Central memory CD8-positive, alpha-beta T cell (primary cell): Measurements from ENCODE around the gene ZNF615.
"Not testable (repeated sequence)": the region's sequence is repeated elsewhere in the genome, so short reads cannot be mapped to it uniquely, and the experiment has no call there.

Experiments
- ATAC-seq: fragments of 150-1000 bp; cut with Tn5 transposase; replicated peaks from 2 replicates; pipeline ENCODE4 v1.10.0; 2022; ENCODE audit warnings: mild to moderate bottlenecking, moderate FRiP score, moderate number of reproducible peaks; ENCODE audit not compliant: poor library complexity, severe bottlenecking; ENCODE audit errors: extremely low read depth
- DNase-seq, 2 donors: peaks; one replicate each; pipeline ENCODE4 v3.0.0; 2021; ENCODE audit warnings: low spot score in 2 of 2
- H3K27ac Mint-ChIP-seq: one replicate; pipeline ENCODE4 v1.8.0; 2022; ENCODE audit warnings: low read depth, mild to moderate bottlenecking, moderate library complexity, mixed read lengths
- H3K27me3 Mint-ChIP-seq: one replicate; pipeline ENCODE4 v1.8.0; 2022; ENCODE audit warnings: mixed read lengths
- H3K36me3 Mint-ChIP-seq: one replicate; pipeline ENCODE4 v1.8.0; 2022; ENCODE audit warnings: mild to moderate bottlenecking, moderate library complexity, mixed read lengths; ENCODE audit not compliant: insufficient read depth
- H3K4me1 Mint-ChIP-seq: one replicate; pipeline ENCODE4 v1.8.0; 2022; ENCODE audit warnings: mixed read lengths
- H3K4me3 Mint-ChIP-seq: one replicate; pipeline ENCODE4 v1.8.0; 2022; ENCODE audit warnings: mild to moderate bottlenecking, moderate library complexity, mixed read lengths
- H3K9me3 Mint-ChIP-seq: one replicate; pipeline ENCODE4 v1.8.0; 2022; ENCODE audit warnings: mixed read lengths

Gene ZNF615

GRCh38 chr19:52007806-52008557 lies at the start of gene ZNF615:
TSS of gene ZNF615 (minus strand) at chr19:52008211. CDS start at chr19:52003711, 4,500 bp downstream.
- ATAC-seq: peak; percentile 89
- peak within 1 kb of the TSS; percentile 94 for H3K4me3 Mint-ChIP-seq
- H3K27ac Mint-ChIP-seq: peak within 1 kb of the TSS; percentile 97
- peaks cover 7% of the 10 kb centered on the region for H3K36me3 Mint-ChIP-seq
- H3K27me3 Mint-ChIP-seq: no peaks in the 10 kb centered on the region
- peaks cover 17% of the 10 kb centered on the region for H3K4me1 Mint-ChIP-seq
- H3K9me3 Mint-ChIP-seq: peaks cover 14% of the 10 kb centered on the region
- DNase-seq: peak; percentile 82 to 88

GRCh38 chr19:52056480-52056879 lies 48.5 kb upstream of the ZNF615 start:
- peaks cover 37% of the 10 kb centered on the region for H3K9me3 Mint-ChIP-seq
- H3K4me1 Mint-ChIP-seq, H3K36me3 Mint-ChIP-seq, ATAC-seq, DNase-seq, H3K4me3 Mint-ChIP-seq, H3K27me3 Mint-ChIP-seq, H3K27ac Mint-ChIP-seq: not testable (repeated sequence)

GRCh38 chr19:52051736-52052135 lies 43.7 kb upstream of the ZNF615 start:
- Mint-ChIP-seq H3K4me1 (peaks cover 26% of the 10 kb centered on the region), H3K9me3 (peaks cover 34% of the 10 kb centered on the region), H3K36me3 (peaks cover 17% of the 10 kb centered on the region)
- DNase-seq, H3K27me3 Mint-ChIP-seq, H3K4me3 Mint-ChIP-seq, ATAC-seq, H3K27ac Mint-ChIP-seq: not testable (repeated sequence)

- H3K27ac Mint-ChIP-seq: peak within 1 kb of the TSS; percentile 100
- H3K4me3 Mint-ChIP-seq: peak within 1 kb of the TSS; percentile 99
- no peaks in the 10 kb centered on the region for H3K27me3 Mint-ChIP-seq
- H3K36me3 Mint-ChIP-seq: peaks cover 35% of the 10 kb centered on the region
- peak; percentile 74 to 77 for DNase-seq
- H3K9me3 Mint-ChIP-seq: peaks cover 25% of the 10 kb centered on the region
- peak; percentile 85 for ATAC-seq
- peaks cover 26% of the 10 kb centered on the region for H3K4me1 Mint-ChIP-seq
Measured at GRCh38 chr19:52048555-52049501, 40.8 kb upstream of the ZNF615 start, which contains the start of gene ZNF432. TSS of gene ZNF432 (minus strand) at chr19:52048838. CDS start at chr19:52046868, 1,970 bp downstream.

- DNase-seq (no peak), ATAC-seq (no peak)
- Mint-ChIP-seq H3K4me1 (no peaks in the 10 kb centered on the region), H3K9me3 (peaks cover 38% of the 10 kb centered on the region), H3K27me3 (no peaks in the 10 kb centered on the region), H3K4me3 (no peak overlapping the region), H3K27ac (no peak overlapping the region), H3K36me3 (peaks cover 53% of the 10 kb centered on the region)
Measured at GRCh38 chr19:52039169-52039568, 31.2 kb upstream of the ZNF615 start.

GRCh38 chr19:52034051-52034728 lies 26.2 kb upstream of the ZNF615 start:
- no peak overlapping the region for H3K27ac Mint-ChIP-seq
- no peak for ATAC-seq
- peaks cover 35% of the 10 kb centered on the region for H3K9me3 Mint-ChIP-seq
- no peaks in the 10 kb centered on the region for H3K27me3 Mint-ChIP-seq
- no peak for DNase-seq
- H3K4me1 Mint-ChIP-seq: no peaks in the 10 kb centered on the region
- no peak overlapping the region for H3K4me3 Mint-ChIP-seq
- H3K36me3 Mint-ChIP-seq: peaks cover 29% of the 10 kb centered on the region

- H3K27ac Mint-ChIP-seq: peak overlapping the region; percentile 96
- H3K4me3 Mint-ChIP-seq: peak overlapping the region; percentile 95
- peaks cover 15% of the 10 kb centered on the region for H3K9me3 Mint-ChIP-seq
- peaks cover 29% of the 10 kb centered on the region for H3K4me1 Mint-ChIP-seq
- ATAC-seq (peak; percentile 35), DNase-seq (no peak)
- no peaks in the 10 kb centered on the region for H3K27me3 Mint-ChIP-seq
- peaks cover 29% of the 10 kb centered on the region for H3K36me3 Mint-ChIP-seq
Measured at GRCh38 chr19:52028780-52029123, 20.7 kb upstream of the ZNF615 start.

GRCh38 chr19:52028027-52028779 lies 20.2 kb upstream of the ZNF615 start, which contains the start of gene ZNF614:
TSS of gene ZNF614 (minus strand) at chr19:52028379. CDS start at chr19:52025745, 2,634 bp downstream.
- Mint-ChIP-seq H3K36me3 (peaks cover 34% of the 10 kb centered on the region), H3K27ac (peak within 1 kb of the TSS; percentile 96), H3K9me3 (peaks cover 14% of the 10 kb centered on the region)

GRCh38 chr19:52026255-52026990 lies 18.4 kb upstream of the ZNF615 start:
- Mint-ChIP-seq H3K9me3 (peaks cover 20% of the 10 kb centered on the region), H3K4me1 (peaks cover 33% of the 10 kb centered on the region), H3K36me3 (peaks cover 42% of the 10 kb centered on the region)
- ATAC-seq, DNase-seq, H3K4me3 Mint-ChIP-seq, H3K27ac Mint-ChIP-seq, H3K27me3 Mint-ChIP-seq: not testable (repeated sequence)

More at GRCh38 chr19:52028027-52028779, 20.2 kb upstream of the ZNF615 start, which contains the start of gene ZNF614:
- ATAC-seq: peak; percentile 86
- no peaks in the 10 kb centered on the region for H3K27me3 Mint-ChIP-seq
- peak; percentile 78 to 84 for DNase-seq
- H3K4me1 Mint-ChIP-seq: peaks cover 29% of the 10 kb centered on the region
- H3K4me3 Mint-ChIP-seq: peak within 1 kb of the TSS; percentile 95

GRCh38 chr19:52024478-52024877 lies 16.5 kb upstream of the ZNF615 start:
- H3K4me3 Mint-ChIP-seq, DNase-seq, ATAC-seq, H3K27ac Mint-ChIP-seq, H3K27me3 Mint-ChIP-seq: not testable (repeated sequence)
- Mint-ChIP-seq H3K4me1 (peaks cover 38% of the 10 kb centered on the region), H3K36me3 (peaks cover 46% of the 10 kb centered on the region), H3K9me3 (peaks cover 30% of the 10 kb centered on the region)

GRCh38 chr19:52022193-52022592 lies 14.2 kb upstream of the ZNF615 start:
- H3K36me3 Mint-ChIP-seq: peaks cover 44% of the 10 kb centered on the region
- no peaks in the 10 kb centered on the region for H3K27me3 Mint-ChIP-seq
- peaks cover 20% of the 10 kb centered on the region for H3K4me1 Mint-ChIP-seq
- no peak overlapping the region for H3K27ac Mint-ChIP-seq
- ATAC-seq (no peak), DNase-seq (no peak)
- H3K9me3 Mint-ChIP-seq: peaks cover 30% of the 10 kb centered on the region
- H3K4me3 Mint-ChIP-seq: no peak overlapping the region
